ENCODE results near the gene FBXL5. TPM values are rescaled to one million over a fixed set of nuclear protein-coding genes. Genes with fewer than 3 reads are reported as not detected.

Gene FBXL5
- total RNA-seq, 4 donors from 2014 or later: 154 to 246 (median 212) TPM

GRCh38 chr4:15575966-15576365 is 79.2 kb downstream of the FBXL5 start:
- DNase-seq: no peak
- no peaks in the 10 kb centered on the region for H3K36me3 ChIP-seq
- 82 to 100% methylated on average over 2 of the region's 2 CpGs for WGBS, 2 donors

GRCh38 chr4:15569746-15570145 is 85.4 kb downstream of the FBXL5 start:
- WGBS, 2 donors: 96 to 98% methylated on average over 5 of the region's 5 CpGs
- intact Hi-C loops (cut with DNase I): no loop called here
- no peaks in the 10 kb centered on the region for H3K4me1 ChIP-seq
- H3K27ac ChIP-seq: no peak overlapping the region
- H3K36me3 ChIP-seq: peaks cover 0 to 12% of the 10 kb centered on the region in 2 donors
- H3K9me3 ChIP-seq: no peaks in the 10 kb centered on the region
- TF ChIP-seq CTCF (IDR thresholded peaks at IDR 0.05) (no peak), POLR2A (IDR thresholded peaks at IDR 0.05) (no peak)
- DNase-seq: no peak
- no peak overlapping the region for H3K4me3 ChIP-seq (replicated peaks in 1 of 3)
- H3K27me3 ChIP-seq: no peaks in the 10 kb centered on the region

More at GRCh38 chr4:15575966-15576365, 79.2 kb downstream of the FBXL5 start:
- TF ChIP-seq CTCF (IDR thresholded peaks at IDR 0.05): no peak
- TF ChIP-seq POLR2A (IDR thresholded peaks at IDR 0.05): no peak
- intact Hi-C loops (cut with DNase I): no loop called here
- H3K4me3 ChIP-seq (replicated peaks in 1 of 3): no peak overlapping the region
- no peaks in the 10 kb centered on the region for H3K27me3 ChIP-seq
- H3K27ac ChIP-seq: no peak overlapping the region
- H3K4me1 ChIP-seq: no peaks in the 10 kb centered on the region
- H3K9me3 ChIP-seq: no peaks in the 10 kb centered on the region

DNA sequence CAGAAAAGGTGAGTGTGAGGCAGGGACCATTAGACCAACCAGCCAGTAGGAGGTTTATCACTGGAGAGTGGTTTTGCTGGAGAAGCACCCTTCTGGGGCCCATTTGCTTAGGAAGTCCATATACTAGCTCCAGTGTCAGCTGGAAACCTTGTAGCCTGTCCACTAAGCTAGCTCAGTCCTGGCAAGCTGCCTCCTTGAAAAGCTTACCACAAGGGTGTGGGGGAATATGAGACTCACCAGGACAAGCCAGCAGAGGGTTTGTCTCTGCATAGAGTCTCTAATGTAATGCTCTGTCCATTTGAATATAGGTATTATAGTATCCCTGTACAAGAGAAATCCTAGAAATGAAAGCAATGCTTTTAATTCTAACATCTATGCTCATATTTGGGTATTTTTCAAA is 86.3 kb downstream of the FBXL5 start:
- Histone ChIP-seq H3K27ac (no peak overlapping the region), H3K36me3 (peaks cover 0 to 12% of the 10 kb centered on the region in 2 donors), H3K9me3 (no peaks in the 10 kb centered on the region), H3K27me3 (no peaks in the 10 kb centered on the region), H3K4me1 (no peaks in the 10 kb centered on the region), H3K4me3 (replicated peaks in 1 of 3) (no peak overlapping the region)
- no peak for TF ChIP-seq CTCF (IDR thresholded peaks at IDR 0.05)
- no peak for TF ChIP-seq POLR2A (IDR thresholded peaks at IDR 0.05)
- no peak for DNase-seq
- intact Hi-C loops (cut with DNase I): no loop called here

DNA sequence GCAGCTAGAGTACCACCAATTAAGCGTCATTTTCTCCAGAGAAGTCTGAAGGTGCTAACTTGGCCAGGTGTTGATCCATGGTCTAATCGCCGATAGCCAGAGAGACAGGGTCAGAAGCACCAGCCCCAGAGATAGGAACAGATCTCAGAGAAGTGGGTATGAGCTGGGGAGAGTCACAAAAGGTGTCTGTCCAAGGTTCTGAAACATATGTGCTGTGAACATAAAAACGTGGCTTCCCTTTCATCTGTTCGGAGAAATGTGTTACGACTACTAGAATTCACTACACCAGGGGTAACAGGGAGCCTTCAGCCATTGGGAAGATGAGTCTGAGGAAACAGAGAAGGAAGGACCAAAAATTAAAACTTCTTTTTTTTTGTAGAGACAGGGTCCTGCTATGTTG is 91.3 kb downstream of the FBXL5 start:
- Histone ChIP-seq H3K9me3 (no peaks in the 10 kb centered on the region), H3K27me3 (no peaks in the 10 kb centered on the region), H3K27ac (no peak overlapping the region), H3K4me1 (no peaks in the 10 kb centered on the region), H3K36me3 (peaks cover 0 to 18% of the 10 kb centered on the region in 2 donors), H3K4me3 (replicated peaks in 1 of 3) (no peak overlapping the region)
- TF ChIP-seq CTCF (IDR thresholded peaks at IDR 0.05) (no peak), POLR2A (IDR thresholded peaks at IDR 0.05) (no peak)
- DNase-seq: no peak
- intact Hi-C loops (cut with DNase I): no loop called here
- 74 to 78% methylated on average over 6 of the region's 6 CpGs for WGBS, 2 donors

GRCh38 chr4:15562623-15563022 is 92.5 kb downstream of the FBXL5 start:
- Histone ChIP-seq H3K4me3 (replicated peaks in 1 of 3) (no peak overlapping the region), H3K36me3 (peaks cover 0 to 15% of the 10 kb centered on the region in 2 donors), H3K4me1 (no peaks in the 10 kb centered on the region), H3K9me3 (no peaks in the 10 kb centered on the region), H3K27ac (no peak overlapping the region), H3K27me3 (no peaks in the 10 kb centered on the region)
- intact Hi-C loops (cut with DNase I): no loop called here
- TF ChIP-seq CTCF (IDR thresholded peaks at IDR 0.05): no peak
- no peak for TF ChIP-seq POLR2A (IDR thresholded peaks at IDR 0.05)
- no peak for DNase-seq

Data from thyroid gland (tissue), 4 donors.